ENCODE results near the gene ITK. TPM values are rescaled to one million over a fixed set of nuclear protein-coding genes. Genes with fewer than 3 reads are reported as not detected.

ITK gene
- total and polyA plus RNA-seq, 2 of the 8 experiments (the other 6 are each of a cell fraction or from before 2014, with no cell fraction given) = 0.05 TPM; not detected in 1

DNA sequence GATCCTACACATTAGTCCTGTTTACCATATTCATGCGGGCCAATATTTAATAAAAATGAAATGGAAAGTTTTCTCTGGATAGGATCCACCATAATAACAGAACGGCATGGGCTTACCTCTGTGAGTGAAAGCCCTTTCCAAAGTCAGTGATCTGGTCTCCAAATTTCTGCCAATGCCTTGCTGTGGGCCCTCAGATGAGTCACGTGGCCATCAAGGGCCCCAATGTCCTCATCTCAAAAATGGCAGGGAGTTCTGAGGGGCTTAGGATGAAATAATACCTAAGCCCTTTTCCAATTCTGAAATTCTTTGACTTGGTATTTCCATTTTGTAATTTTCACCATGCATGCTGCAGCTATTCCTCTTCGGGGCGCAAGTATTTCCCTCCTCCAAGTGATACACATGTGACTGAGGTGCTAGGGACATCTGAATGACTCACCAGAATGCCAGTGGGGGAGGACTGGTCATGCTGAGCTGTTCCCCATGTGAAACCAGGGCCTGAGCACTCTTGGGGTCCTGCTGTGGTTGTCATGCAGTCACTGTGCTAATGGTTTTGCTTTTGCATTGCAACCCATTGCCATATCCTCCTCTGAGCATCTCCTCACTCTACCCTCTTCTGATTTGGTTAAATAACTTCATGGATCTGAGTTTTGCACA is 35.0 kb downstream of the ITK start:
- H3K23me2 ChIP-seq (ENCODE audit: low read depth, low read length) = no peaks in the 10 kb centered on the region; the same call in 1 of the 2 replicates
- H3K36me3 ChIP-seq (ENCODE audit: control insufficient read depth in 2 of 4, insufficient read depth in 4 of 4, low read length in 3 of 4) = no peaks in the 10 kb centered on the region
- H3K79me2 ChIP-seq (ENCODE audit: control insufficient read depth in 1 of 2, insufficient read depth in 2 of 2, low read length in 2 of 2) = no peaks in the 10 kb centered on the region
- H4K8ac ChIP-seq (ENCODE audit: extremely low read depth, insufficient read depth, low read length) = no peak overlapping the region
- no peak overlapping the region for H2BK15ac ChIP-seq (ENCODE audit: low read length)
- no peak overlapping the region for H2BK120ac ChIP-seq (replicated peaks; ENCODE audit: low read depth, low read length)
- no peaks in the 10 kb centered on the region for H3K27me3 ChIP-seq (replicated peaks in 1 of 4; ENCODE audit: control insufficient read depth in 3 of 4, extremely low read depth in 1 of 4, insufficient read depth in 3 of 4, low read length in 3 of 4)
- CTCF ChIA-PET (ENCODE audit: partially characterized antibody) = no interaction called here
- H2BK20ac ChIP-seq (ENCODE audit: low read length) = no peak overlapping the region
- H3K9ac ChIP-seq (replicated peaks in 1 of 4; ENCODE audit: extremely low read depth in 1 of 4, low read depth in 3 of 4, low read length in 3 of 4) = no peak overlapping the region
- FAIRE-seq (no peak), DNase-seq (ENCODE audit: low read depth in 1 of 2, low spot score in 2 of 2) (no peak)
- H2BK12ac ChIP-seq (ENCODE audit: low read depth, low read length) = no peak overlapping the region
- no peaks in the 10 kb centered on the region for H3K4me1 ChIP-seq (replicated peaks in 1 of 4; ENCODE audit: control insufficient read depth in 3 of 4, insufficient read depth in 4 of 4, low read length in 3 of 4)
- H2AK5ac ChIP-seq (ENCODE audit: low read depth, low read length) = no peak overlapping the region
- no peak overlapping the region for H4K91ac ChIP-seq (replicated peaks; ENCODE audit: insufficient read length, low read length)
- H3K18ac ChIP-seq (ENCODE audit: extremely low read depth, low read length) = no peak overlapping the region
- H2BK5ac ChIP-seq (ENCODE audit: low read depth, low read length) = no peak overlapping the region
- no peaks in the 10 kb centered on the region; a peak in 1 of 4 replicates for H3K9me3 ChIP-seq (ENCODE audit: insufficient read depth in 2 of 2, low read depth in 1 of 2, low read length in 1 of 2)
- POLR2A ChIA-PET (ENCODE audit: partially characterized antibody) = no interaction called here
- H2AFZ ChIP-seq (ENCODE audit: low read length) = no peak overlapping the region
- H4K20me1 ChIP-seq (replicated peaks in 1 of 2; ENCODE audit: control insufficient read depth in 1 of 2, insufficient read depth in 2 of 2, low read length in 2 of 2) = no peaks in the 10 kb centered on the region
- no peak overlapping the region for H3K14ac ChIP-seq (ENCODE audit: insufficient read length)
- H3K23ac ChIP-seq (ENCODE audit: insufficient read length) = no peak overlapping the region
- no peaks in the 10 kb centered on the region; the same call in 1 of the 2 replicates for H3K79me1 ChIP-seq (ENCODE audit: low read depth, low read length)
- TF ChIP-seq SP1 (IDR thresholded peaks at IDR 0.05; ENCODE audit: low read depth, low read length) (no peak), CBX5 (IDR thresholded peaks at IDR 0.05; ENCODE audit: low read depth, low read length) (no peak), SUZ12 (IDR thresholded peaks at IDR 0.05; ENCODE audit: low read length) (no peak), CEBPB (IDR thresholded peaks at IDR 0.05; ENCODE audit: low read depth, low read length) (no peak), BRCA1 (IDR thresholded peaks at IDR 0.05; ENCODE audit: low read depth, low read length) (no peak)
- TF ChIP-seq, protein P1, sequence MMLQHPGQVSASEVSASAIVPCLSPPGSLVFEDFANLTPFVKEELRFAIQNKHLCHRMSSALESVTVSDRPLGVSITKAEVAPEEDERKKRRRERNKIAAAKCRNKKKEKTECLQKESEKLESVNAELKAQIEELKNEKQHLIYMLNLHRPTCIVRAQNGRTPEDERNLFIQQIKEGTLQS (IDR thresholded peaks at IDR 0.05; ENCODE audit: insufficient read depth, low read depth, low read length) = no peak
- H3K56ac ChIP-seq (replicated peaks; ENCODE audit: insufficient read length, low read depth, low read length) = no peak overlapping the region
- 85% methylated on average over 5 of the region's 5 CpGs; no CpG with 5 or more reads in 1 of the 2 experiments for WGBS, 2 experiments (ENCODE audit: extremely low coverage in 1 of 2, insufficient coverage in 1 of 2, insufficient read length in 1 of 2, insufficient replicate concordance in 2 of 2, low coverage in 1 of 2, low lambda C conversion rate in 2 of 2, missing lambda C conversion rate in 1 of 2)
- no peak overlapping the region for H4K5ac ChIP-seq (ENCODE audit: insufficient read length, low read depth, low read length)
- H3K4me2 ChIP-seq (ENCODE audit: insufficient read depth in 1 of 2, low read depth in 2 of 2, low read length in 2 of 2) = no peak overlapping the region
- no peak overlapping the region for H3K4me3 ChIP-seq (ENCODE audit: extremely low read depth in 1 of 4, insufficient read depth in 2 of 4, low read depth in 3 of 4, low read length in 4 of 4)
- H3K27ac ChIP-seq (ENCODE audit: low read depth, low read length) = no peak overlapping the region
- H3K4ac ChIP-seq (replicated peaks; ENCODE audit: insufficient read length, low read depth, low read length) = no peak overlapping the region

All from H1 (cell line).